GM12872 (cell line): ENCODE data around the gene MMP20.

ENCODE experiments used
- CTCF ChIP-seq: IDR thresholded peaks from 3 replicates; pipeline ENCODE4 v1.5.1; 2011; ENCODE audit warnings: low read depth, mild to moderate bottlenecking, low read length, moderate library complexity; ENCODE audit not compliant: insufficient read depth

Gene MMP20

GRCh38 chr11:102603091-102603490 lies 22.0 kb downstream of the MMP20 start:
- no peak for TF ChIP-seq CTCF

GRCh38 chr11:102600666-102601065 lies 24.5 kb downstream of the MMP20 start:
- no peak for TF ChIP-seq CTCF

- TF ChIP-seq CTCF: no peak
These were observed 25.4 kb downstream of the MMP20 start for GRCh38 chr11:102599642-102600261.

GRCh38 chr11:102598272-102598671 lies 26.9 kb downstream of the MMP20 start:
- TF ChIP-seq CTCF: no peak

- no peak for TF ChIP-seq CTCF
These were observed 28.6 kb downstream of the MMP20 start for GRCh38 chr11:102596578-102596977.

GRCh38 chr11:102592634-102593581 lies 32.2 kb downstream of the MMP20 start:
- TF ChIP-seq CTCF: peak; percentile 85

- no peak for TF ChIP-seq CTCF
These were observed 33.0 kb downstream of the MMP20 start for GRCh38 chr11:102592131-102592530.
